T-helper 1 cell treated with Interleukin-12 subunit alpha and Interleukin-12 subunit beta and Interleukin-4 antibody, amounts not matched to agents 30 ng/mL and 1 ng/mL, for 36 hours (primary cell): ENCODE measurements around the gene COL4A2. TPM values are rescaled to one million over a fixed set of nuclear protein-coding genes. Genes with fewer than 3 reads are reported as not detected.
"Not testable (repeated sequence)": the region's sequence is repeated elsewhere in the genome, so short reads cannot be mapped to it uniquely, and the experiment has no call there.

Source experiments
- intact Hi-C: fragments of 100-400 bp; cut with micrococcal nuclease; formaldehyde crosslinking; loops from one replicate; pipeline ENCODE4 v1.15.1; 2024
- total RNA-seq: library from RNA; stranded (reverse); gene quantifications from 2 replicates; pipeline ENCODE4 v1.2.3, GENCODE V29; 2022

COL4A2 gene
- total RNA-seq, 1 donor from 2014 or later: 0.37 TPM

GRCh38 chr13:110377178-110377825 is 70.2 kb downstream of the COL4A2 start:
- intact Hi-C loops: no loop called here

- intact Hi-C loops: no loop called here
Observed at GRCh38 chr13:110377826-110378201, 70.7 kb downstream of the COL4A2 start.

GRCh38 chr13:110379358-110379757 is 72.3 kb downstream of the COL4A2 start:
- intact Hi-C loops: no loop called here

GRCh38 chr13:110379905-110380341 is 72.8 kb downstream of the COL4A2 start:
- intact Hi-C loops: no loop called here

- intact Hi-C loops: no loop called here
Observed at GRCh38 chr13:110380359-110381028, 73.4 kb downstream of the COL4A2 start.

- intact Hi-C loops: no loop called here
Observed at GRCh38 chr13:110381029-110381360, 73.9 kb downstream of the COL4A2 start.

GRCh38 chr13:110382229-110382628 is 75.1 kb downstream of the COL4A2 start:
- intact Hi-C loops: no loop called here

GRCh38 chr13:110382830-110383229 is 75.7 kb downstream of the COL4A2 start:
- intact Hi-C loops: no loop called here

GRCh38 chr13:110387451-110388107 is 80.5 kb downstream of the COL4A2 start:
- intact Hi-C loops: no loop called here

GRCh38 chr13:110388108-110388943 is 81.2 kb downstream of the COL4A2 start:
- intact Hi-C loops: no loop called here

GRCh38 chr13:110390567-110390966 is 83.5 kb downstream of the COL4A2 start:
- intact Hi-C loops: no loop called here

GRCh38 chr13:110391273-110391672 is 84.2 kb downstream of the COL4A2 start:
- intact Hi-C loops: no loop called here

GRCh38 chr13:110392510-110393240 is 85.6 kb downstream of the COL4A2 start:
- intact Hi-C loops: no loop called here

- intact Hi-C loops: no loop called here
Observed at GRCh38 chr13:110393761-110394160, 86.7 kb downstream of the COL4A2 start.

GRCh38 chr13:110394371-110394841 is 87.3 kb downstream of the COL4A2 start:
- intact Hi-C loops: no loop called here

- intact Hi-C loops: not testable (repeated sequence)
Observed at GRCh38 chr13:110395616-110396015, 88.5 kb downstream of the COL4A2 start.

GRCh38 chr13:110396476-110396875 is 89.4 kb downstream of the COL4A2 start:
- intact Hi-C loops: no loop called here

GRCh38 chr13:110396913-110397381 is 89.9 kb downstream of the COL4A2 start:
- intact Hi-C loops: no loop called here

GRCh38 chr13:110397436-110398115 is 90.5 kb downstream of the COL4A2 start:
- intact Hi-C loops: no loop called here
